ENCODE measurements around the gene FAM78A. TPM values are rescaled to one million over a fixed set of nuclear protein-coding genes. Genes with fewer than 3 reads are reported as not detected.
A peak's percentile ranks its signal among the peaks of the same experiment; 100 is the strongest.

The FAM78A gene
- total RNA-seq, 1 donor from 2014 or later, result 73.4 TPM

DNA sequence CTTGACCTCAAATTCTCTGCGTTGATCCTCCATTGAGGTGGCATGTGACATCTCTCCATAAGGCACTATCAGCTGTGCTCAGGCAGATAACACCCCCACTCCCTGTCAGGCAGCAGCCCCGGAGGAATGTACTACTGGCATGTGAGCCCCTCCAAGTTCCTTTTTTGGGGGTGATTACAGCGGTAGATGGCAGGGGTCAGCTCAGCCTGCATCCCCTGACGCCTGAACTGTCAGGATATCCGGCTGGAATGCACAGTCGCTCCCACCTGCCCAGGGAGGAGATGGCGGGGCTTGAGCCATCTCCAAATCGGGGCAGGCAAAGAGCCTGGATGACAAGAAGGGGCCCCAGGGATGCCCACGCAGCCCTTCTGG lies 40.8 kb downstream of the FAM78A start:
- Mint-ChIP-seq H3K27me3 (ENCODE audit: unreplicated experiment) (peaks cover 6% of the 10 kb centered on the region), H3K4me3 (ENCODE audit: unreplicated experiment) (no peak overlapping the region), H3K4me1 (ENCODE audit: unreplicated experiment) (peaks cover 24% of the 10 kb centered on the region), H3K27ac (ENCODE audit: unreplicated experiment) (no peak overlapping the region), H3K9me3 (ENCODE audit: unreplicated experiment) (no peaks in the 10 kb centered on the region), H3K36me3 (ENCODE audit: low read depth, unreplicated experiment) (peaks cover 23% of the 10 kb centered on the region)
- DNase-seq (ENCODE audit: low spot score), result no peak
- TF ChIP-seq, protein P1, sequence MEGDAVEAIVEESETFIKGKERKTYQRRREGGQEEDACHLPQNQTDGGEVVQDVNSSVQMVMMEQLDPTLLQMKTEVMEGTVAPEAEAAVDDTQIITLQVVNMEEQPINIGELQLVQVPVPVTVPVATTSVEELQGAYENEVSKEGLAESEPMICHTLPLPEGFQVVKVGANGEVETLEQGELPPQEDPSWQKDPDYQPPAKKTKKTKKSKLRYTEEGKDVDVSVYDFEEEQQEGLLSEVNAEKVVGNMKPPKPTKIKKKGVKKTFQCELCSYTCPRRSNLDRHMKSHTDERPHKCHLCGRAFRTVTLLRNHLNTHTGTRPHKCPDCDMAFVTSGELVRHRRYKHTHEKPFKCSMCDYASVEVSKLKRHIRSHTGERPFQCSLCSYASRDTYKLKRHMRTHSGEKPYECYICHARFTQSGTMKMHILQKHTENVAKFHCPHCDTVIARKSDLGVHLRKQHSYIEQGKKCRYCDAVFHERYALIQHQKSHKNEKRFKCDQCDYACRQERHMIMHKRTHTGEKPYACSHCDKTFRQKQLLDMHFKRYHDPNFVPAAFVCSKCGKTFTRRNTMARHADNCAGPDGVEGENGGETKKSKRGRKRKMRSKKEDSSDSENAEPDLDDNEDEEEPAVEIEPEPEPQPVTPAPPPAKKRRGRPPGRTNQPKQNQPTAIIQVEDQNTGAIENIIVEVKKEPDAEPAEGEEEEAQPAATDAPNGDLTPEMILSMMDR (IDR thresholded peaks at IDR 0.05; ENCODE audit: unreplicated experiment), result no peak

DNA sequence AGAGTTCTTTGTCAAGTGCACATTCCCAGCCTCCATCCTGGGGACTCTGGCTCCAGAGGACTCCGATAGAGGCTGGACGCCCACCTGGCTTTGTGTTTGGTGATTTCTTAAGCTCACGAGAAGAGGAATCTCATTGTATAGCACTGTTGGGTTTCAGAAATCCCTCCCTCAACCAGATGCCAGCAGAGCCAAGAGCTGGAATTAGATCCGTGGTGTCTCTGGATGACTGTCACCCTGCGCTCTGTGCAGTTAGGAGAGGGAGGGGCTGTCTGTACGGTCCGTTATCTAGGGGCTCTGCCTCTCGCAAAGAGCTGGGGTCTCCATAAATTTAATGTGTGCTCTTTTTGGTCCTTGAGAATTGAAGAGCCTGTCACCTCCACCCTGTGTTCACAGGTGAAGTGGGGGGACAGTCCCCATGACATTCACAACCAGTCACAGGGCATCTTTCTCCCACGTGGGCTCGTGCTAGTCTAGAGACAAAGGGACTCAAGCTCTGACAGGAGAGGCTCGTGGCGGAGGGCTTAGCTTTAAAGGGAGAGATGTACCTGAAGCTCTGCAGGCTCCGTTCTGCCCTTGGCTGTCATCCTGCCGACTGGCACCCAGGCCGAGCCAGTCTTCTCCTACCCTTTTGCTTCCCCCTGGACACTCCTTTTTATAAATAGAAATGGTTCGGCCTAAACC lies 41.4 kb downstream of the FAM78A start:
- Mint-ChIP-seq H3K27me3 (ENCODE audit: unreplicated experiment) (peaks cover 1% of the 10 kb centered on the region), H3K27ac (ENCODE audit: unreplicated experiment) (no peak overlapping the region), H3K9me3 (ENCODE audit: unreplicated experiment) (no peaks in the 10 kb centered on the region)

DNA sequence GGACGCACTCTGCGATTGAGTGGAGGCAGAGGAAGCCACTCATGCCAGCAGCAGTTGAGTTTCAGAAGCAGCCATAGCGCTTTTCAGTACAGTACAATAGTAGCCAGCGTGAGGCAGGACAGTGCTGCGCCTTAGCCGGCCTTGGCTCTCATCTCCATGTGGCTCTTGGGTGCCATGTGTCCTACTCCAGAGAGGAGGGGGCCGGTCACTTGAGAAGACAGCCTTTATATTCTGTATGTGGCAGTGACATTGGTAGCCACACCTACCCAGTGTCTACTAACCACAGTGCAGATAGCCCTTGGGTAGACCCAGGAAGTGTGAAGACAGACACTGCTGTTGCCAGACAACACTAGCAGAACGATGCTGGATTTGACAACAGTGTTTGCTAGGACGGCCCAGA lies 42.3 kb downstream of the FAM78A start:
- Mint-ChIP-seq H3K27ac (ENCODE audit: unreplicated experiment) (no peak overlapping the region), H3K4me1 (ENCODE audit: unreplicated experiment) (peaks cover 14% of the 10 kb centered on the region), H3K36me3 (ENCODE audit: low read depth, unreplicated experiment) (peaks cover 31% of the 10 kb centered on the region), H3K4me3 (ENCODE audit: unreplicated experiment) (peak overlapping the region; percentile 15), H3K9me3 (ENCODE audit: unreplicated experiment) (no peaks in the 10 kb centered on the region), H3K27me3 (ENCODE audit: unreplicated experiment) (no peaks in the 10 kb centered on the region)
- no peak for DNase-seq (ENCODE audit: low spot score)
- TF ChIP-seq, protein P1 (IDR thresholded peaks at IDR 0.05; ENCODE audit: unreplicated experiment), result no peak

More for the DNA sequence above, 41.4 kb downstream of the FAM78A start:
- H3K36me3 Mint-ChIP-seq (ENCODE audit: low read depth, unreplicated experiment), result peaks cover 28% of the 10 kb centered on the region
- H3K4me3 Mint-ChIP-seq (ENCODE audit: unreplicated experiment), result no peak overlapping the region
- H3K4me1 Mint-ChIP-seq (ENCODE audit: unreplicated experiment), result peaks cover 19% of the 10 kb centered on the region
- DNase-seq (ENCODE audit: low spot score), result no peak
- TF ChIP-seq, protein P1 (IDR thresholded peaks at IDR 0.05; ENCODE audit: unreplicated experiment), result no peak

DNA sequence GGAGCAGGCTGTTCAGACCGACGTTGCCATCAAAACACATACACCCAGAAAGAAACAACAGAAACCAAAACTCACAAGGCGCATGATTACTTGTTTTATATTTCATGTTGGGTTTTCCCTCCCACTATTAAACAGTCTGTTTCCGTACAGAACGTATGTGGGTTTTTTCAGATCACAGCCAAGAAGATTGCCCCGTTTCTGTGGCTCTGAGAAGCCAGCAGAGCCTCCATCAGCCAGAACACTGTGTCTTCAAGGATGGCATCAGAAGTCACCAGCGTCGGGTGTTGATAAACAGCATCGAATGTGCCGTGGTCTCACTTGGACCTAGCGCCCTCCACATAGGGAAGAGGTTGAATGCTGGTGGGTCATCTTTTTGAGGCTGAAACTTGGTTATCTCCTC lies 42.8 kb downstream of the FAM78A start:
- Mint-ChIP-seq H3K36me3 (ENCODE audit: low read depth, unreplicated experiment) (peaks cover 35% of the 10 kb centered on the region), H3K27ac (ENCODE audit: unreplicated experiment) (no peak overlapping the region)

GRCh38 chr9:131228988-131229387 lies 47.3 kb downstream of the FAM78A start:
- Mint-ChIP-seq H3K27ac (ENCODE audit: unreplicated experiment) (no peak overlapping the region), H3K4me3 (ENCODE audit: unreplicated experiment) (no peak overlapping the region), H3K4me1 (ENCODE audit: unreplicated experiment) (peaks cover 40% of the 10 kb centered on the region), H3K27me3 (ENCODE audit: unreplicated experiment) (no peaks in the 10 kb centered on the region), H3K9me3 (ENCODE audit: unreplicated experiment) (no peaks in the 10 kb centered on the region), H3K36me3 (ENCODE audit: low read depth, unreplicated experiment) (peaks cover 27% of the 10 kb centered on the region)
- TF ChIP-seq, protein P1 (IDR thresholded peaks at IDR 0.05; ENCODE audit: unreplicated experiment), result no peak
- DNase-seq (ENCODE audit: low spot score), result no peak

More for the DNA sequence above, 42.8 kb downstream of the FAM78A start:
- no peaks in the 10 kb centered on the region for H3K27me3 Mint-ChIP-seq (ENCODE audit: unreplicated experiment)
- TF ChIP-seq, protein P1 (IDR thresholded peaks at IDR 0.05; ENCODE audit: unreplicated experiment), result no peak
- H3K4me3 Mint-ChIP-seq (ENCODE audit: unreplicated experiment), result peak overlapping the region; percentile 15
- peaks cover 17% of the 10 kb centered on the region for H3K4me1 Mint-ChIP-seq (ENCODE audit: unreplicated experiment)
- H3K9me3 Mint-ChIP-seq (ENCODE audit: unreplicated experiment), result no peaks in the 10 kb centered on the region
- no peak for DNase-seq (ENCODE audit: low spot score)

All from endothelial cell (in vitro differentiated cells).